Astrocyte of the spinal cord (primary cell): Measurements from ENCODE around the gene THAP11.

Experiments
- DNase-seq: peaks from one replicate; pipeline ENCODE4 v3.0.0; 2011; ENCODE audit warnings: low read depth, low spot score
- H3K4me3 ChIP-seq: 2 replicates; pipeline ENCODE4 v1.5.1; 2011; ENCODE audit warnings: low read depth, mild to moderate bottlenecking, low read length, moderate library complexity
- CTCF ChIP-seq: IDR thresholded peaks from 2 replicates; pipeline ENCODE4 v1.5.1; 2012; ENCODE audit warnings: low read depth, mild to moderate bottlenecking, low read length, inconsistent platforms
- in situ Hi-C: cut with HindIII; loops from 2 replicates; pipeline ENCODE4 v1.10.0; 2017; ENCODE audit warnings: low sequenced_read_pairs

The THAP11 gene

DNA sequence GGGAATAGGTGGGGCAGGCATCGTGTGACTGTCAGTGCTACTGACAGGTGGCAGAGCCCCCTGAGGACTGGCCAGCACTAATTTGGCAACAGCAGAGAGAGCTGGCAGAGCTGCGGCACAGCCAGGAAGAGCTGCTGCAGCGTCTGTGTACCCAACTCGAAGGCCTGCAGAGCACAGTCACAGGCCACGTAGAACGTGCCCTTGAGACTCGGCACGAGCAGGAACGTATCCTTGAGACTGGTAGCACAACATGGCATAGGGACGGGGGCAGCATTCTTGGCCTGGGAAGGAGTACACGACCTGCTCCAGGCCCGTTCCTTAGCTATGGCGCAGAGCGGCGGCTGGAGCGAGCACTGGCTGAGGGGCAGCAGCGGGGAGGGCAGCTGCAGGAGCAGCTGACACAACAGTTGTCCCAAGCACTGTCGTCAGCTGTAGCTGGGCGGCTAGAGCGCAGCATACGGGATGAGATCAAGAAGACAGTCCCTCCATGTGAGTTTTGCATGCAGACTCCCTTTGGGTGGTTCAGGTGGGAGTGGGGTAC is 39.6 kb downstream of the THAP11 start:
- no peak for TF ChIP-seq CTCF
- H3K4me3 ChIP-seq, result no peak overlapping the region
- no peak for DNase-seq
- in situ Hi-C loops, result no loop called here

DNA sequence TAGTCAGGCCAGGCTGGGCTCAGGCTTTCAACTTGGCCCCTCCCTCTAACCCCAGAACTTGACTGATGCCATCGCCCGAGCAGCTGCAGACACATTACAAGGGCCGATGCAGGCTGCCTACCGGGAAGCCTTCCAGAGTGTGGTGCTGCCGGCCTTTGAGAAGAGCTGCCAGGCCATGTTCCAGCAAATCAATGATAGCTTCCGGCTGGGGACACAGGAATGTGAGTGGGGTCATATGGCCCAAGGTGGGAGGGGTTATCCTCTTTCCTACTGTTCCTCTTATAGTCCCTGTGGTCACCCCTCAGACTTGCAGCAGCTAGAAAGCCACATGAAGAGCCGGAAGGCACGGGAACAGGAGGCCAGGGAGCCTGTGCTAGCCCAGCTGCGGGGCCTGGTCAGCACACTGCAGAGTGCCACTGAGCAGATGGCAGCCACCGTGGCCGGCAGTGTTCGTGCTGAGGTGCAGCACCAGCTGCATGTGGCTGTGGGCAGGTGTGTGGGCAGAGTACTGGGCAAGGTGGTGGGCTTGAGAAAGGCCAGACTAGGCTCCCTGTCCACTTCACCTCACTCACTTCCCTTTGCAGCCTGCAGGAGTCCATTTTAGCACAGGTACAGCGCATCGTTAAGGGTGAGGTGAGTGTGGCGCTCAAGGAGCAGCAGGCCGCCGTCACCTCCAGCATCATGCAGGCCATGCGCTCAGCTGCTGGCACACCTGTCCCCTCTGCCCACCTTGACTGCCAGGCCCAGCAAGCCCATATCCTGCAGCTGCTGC is 40.4 kb downstream of the THAP11 start:
- in situ Hi-C loops, result no loop called here
- no peak for DNase-seq
- H3K4me3 ChIP-seq, result no peak overlapping the region
- no peak for TF ChIP-seq CTCF

DNA sequence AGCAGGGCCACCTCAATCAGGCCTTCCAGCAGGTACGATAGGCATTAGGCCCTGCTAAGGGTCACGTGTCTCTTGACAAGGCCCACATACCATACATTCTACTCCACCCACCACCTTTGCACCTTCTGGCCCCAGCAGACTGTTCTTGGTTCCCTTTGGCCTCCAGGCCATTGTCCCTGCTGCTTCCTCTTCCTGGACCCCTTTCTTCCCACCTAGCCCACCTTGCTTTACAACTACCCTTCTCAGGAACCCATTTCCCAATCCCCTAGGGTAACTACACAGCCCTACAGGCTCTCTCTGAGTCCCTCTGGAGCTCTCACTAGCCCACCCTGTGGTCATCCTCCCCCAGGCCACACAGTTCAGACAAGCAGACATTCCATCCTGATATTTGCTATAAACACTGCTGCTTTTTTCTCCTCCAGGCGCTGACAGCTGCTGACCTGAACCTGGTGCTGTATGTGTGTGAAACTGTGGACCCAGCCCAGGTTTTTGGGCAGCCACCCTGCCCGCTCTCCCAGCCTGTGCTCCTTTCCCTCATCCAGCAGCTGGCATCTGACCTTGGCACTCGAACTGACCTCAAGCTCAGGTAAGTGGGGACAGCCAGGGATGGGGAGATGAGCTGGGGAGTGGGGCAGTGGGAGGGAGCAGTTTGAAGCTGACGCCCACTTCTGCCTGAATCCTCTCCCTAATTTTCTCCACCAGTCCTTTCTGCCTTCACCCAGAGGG is 41.2 kb downstream of the THAP11 start:
- no peak overlapping the region for H3K4me3 ChIP-seq
- TF ChIP-seq CTCF, result no peak
- in situ Hi-C loops, result no loop called here
- no peak for DNase-seq

DNA sequence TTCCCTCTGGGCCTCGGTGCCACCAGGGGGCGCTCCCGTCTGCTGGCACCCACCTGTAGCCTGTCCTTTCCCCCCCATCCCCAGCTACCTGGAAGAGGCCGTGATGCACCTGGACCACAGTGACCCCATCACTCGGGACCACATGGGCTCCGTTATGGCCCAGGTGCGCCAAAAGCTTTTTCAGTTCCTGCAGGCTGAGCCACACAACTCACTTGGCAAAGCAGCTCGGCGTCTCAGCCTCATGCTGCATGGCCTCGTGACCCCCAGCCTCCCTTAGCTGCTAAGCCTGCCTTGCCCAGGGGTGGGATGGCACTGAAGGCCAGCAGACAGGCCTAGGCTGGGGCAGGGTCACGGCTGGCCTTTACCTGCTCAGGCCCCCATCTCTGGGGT is 41.7 kb downstream of the THAP11 start:
- TF ChIP-seq CTCF, result peak; percentile 95
- DNase-seq, result peak; percentile 38
- in situ Hi-C loops, result no loop called here
- H3K4me3 ChIP-seq, result no peak overlapping the region

GRCh38 chr16:67884684-67885083 is 42.6 kb downstream of the THAP11 start, which contains the start of gene NRN1L:
Gene NRN1L, plus strand, starts transcription at chr16:67884885. Its CDS starts 19 bp downstream, at chr16:67884904.
- H3K4me3 ChIP-seq, result no peak within 1 kb of the TSS
- in situ Hi-C loops, result no loop called here
- no peak for TF ChIP-seq CTCF
- peak; percentile 89 for DNase-seq

- in situ Hi-C loops, result no loop called here
- TF ChIP-seq CTCF, result no peak
- DNase-seq, result no peak
- H3K4me3 ChIP-seq, result no peak overlapping the region
Measured at GRCh38 chr16:67885545-67885944, 43.4 kb downstream of the THAP11 start.
